IPS-18c (cell line): ENCODE results near the gene P2RY2.
"Not testable (repeated sequence)": the region's sequence is repeated elsewhere in the genome, so short reads cannot be mapped to it uniquely, and the experiment has no call there.

Source experiments
- H3K4me3 ChIP-seq: 2 replicates; pipeline ENCODE4 v1.7.0; 2013; ENCODE audit warnings: low read depth, mild to moderate bottlenecking, low read length, moderate library complexity; ENCODE audit not compliant: insufficient read depth
- H3K9me3 ChIP-seq: one replicate; pipeline ENCODE4 v1.6.1; 2013; ENCODE audit warnings: mild to moderate bottlenecking, low read length, moderate library complexity; ENCODE audit not compliant: control insufficient read depth, insufficient read depth

Gene P2RY2

DNA sequence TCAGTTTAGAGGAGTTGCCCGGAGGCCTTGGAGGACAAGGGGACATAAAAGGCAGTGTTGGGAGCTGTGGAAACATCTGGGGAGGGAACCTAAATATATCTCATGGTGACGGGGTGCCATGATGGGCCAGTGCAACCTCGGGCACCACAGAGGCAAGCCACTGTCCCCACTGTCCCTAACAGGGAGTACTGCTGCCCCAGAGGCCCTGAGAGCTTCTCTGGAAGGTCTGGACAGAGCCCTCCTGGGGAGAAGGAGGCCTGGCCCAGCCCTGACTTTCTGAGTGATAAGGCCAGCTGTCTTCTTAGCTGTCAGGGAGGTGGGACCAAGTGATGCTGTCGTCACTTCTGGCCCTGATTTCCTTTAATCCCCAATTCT, 48.6 kb downstream of the P2RY2 start:
- H3K4me3 ChIP-seq: no peak overlapping the region
- H3K9me3 ChIP-seq: no peaks in the 10 kb centered on the region

DNA sequence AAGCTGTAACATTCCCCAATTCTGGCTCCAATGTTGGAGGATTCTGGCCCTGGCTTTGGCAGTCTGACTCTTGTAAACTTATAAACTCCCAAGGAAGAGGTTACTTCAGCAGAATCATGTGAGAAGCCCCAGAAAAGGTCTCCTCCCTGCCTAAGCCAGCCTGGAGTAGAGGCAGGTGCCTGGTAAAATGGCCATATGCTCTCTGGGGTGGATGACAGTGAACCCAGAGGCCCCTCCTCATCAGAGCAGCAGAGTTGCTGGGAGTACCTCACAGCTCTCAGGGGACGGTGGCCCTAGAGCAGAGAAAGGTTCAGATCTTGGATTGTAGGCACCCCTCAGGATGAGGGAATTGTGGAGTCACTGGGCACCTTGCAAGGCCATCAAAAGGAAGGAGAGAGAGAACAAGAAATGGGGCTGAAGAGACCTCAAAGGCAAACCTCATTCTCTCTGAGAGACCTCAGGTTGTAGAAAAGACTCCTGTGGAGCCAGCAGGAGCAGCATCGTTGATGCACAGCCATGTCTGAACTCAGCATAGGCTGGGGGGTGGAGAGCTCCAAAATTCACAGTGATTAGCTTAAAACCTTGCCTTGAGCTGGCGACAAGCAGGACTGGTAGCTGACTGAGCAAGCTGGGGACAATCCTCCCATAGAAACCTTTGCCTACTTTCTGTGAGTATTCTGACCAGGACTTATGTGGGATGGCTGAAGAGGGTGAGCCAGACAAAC, 49.2 kb downstream of the P2RY2 start:
- H3K4me3 ChIP-seq: no peak overlapping the region
- H3K9me3 ChIP-seq: no peaks in the 10 kb centered on the region

DNA sequence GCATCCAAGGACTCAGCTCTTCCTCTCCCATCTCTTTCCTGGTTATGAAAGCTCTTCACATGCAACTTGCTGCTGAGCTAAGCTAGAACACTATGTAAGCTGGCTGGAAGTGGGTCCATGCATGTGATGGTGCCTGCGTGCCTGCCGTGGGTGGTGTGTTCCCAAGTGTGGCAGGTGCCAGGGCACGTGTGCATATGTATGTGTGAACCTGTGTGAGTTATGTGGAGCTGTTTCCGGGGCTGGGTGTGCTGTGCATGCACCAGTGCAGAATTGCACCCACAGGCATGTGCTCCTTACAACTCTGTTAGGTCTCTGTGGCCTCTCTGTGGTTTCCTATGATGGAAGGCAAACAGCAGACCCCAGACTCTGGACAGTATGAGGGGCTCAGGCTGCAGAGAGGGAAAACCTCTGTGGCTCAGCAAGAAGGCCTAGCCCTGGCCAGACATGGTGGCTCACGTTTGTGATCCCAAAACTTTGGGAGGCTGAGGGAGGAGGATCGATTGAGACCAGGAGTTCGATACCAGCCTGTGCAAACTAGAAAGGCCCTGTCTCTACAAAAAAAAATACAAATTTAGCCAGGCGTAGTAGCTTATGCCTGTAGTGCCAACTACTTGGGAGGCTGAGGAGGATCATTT, 49.9 kb downstream of the P2RY2 start:
- Histone ChIP-seq H3K4me3 (no peak overlapping the region), H3K9me3 (no peaks in the 10 kb centered on the region)

DNA sequence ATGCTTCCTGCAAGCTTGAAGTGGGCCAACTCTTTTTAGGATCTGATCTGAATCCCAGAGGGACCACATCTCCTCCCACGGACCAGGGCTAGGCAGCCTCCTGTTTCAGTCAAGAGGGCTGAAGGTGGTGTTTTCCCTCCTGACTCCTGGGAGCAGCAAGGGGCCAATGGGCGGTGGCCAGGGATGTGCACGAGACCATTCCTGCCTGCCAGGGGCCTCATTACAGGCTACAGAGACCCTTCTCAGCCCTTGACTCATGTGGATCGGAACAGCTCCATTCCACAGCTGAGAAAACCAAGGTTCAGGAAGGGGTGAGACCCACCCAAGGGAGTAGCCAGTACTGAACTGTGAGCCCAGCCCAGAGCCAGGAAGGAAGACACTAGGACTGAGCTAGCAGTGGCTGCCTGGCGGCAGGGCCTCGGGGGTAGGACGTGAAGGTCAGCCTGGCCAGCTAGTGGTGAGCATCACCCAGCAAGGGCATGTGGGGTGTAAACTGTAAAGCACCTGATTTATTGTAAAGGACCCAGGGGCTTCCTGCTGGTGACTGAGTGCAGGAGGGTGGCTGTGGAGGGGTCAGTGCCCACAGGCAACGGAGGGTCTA, 50.7 kb downstream of the P2RY2 start:
- Histone ChIP-seq H3K4me3 (no peak overlapping the region), H3K9me3 (no peaks in the 10 kb centered on the region)

DNA sequence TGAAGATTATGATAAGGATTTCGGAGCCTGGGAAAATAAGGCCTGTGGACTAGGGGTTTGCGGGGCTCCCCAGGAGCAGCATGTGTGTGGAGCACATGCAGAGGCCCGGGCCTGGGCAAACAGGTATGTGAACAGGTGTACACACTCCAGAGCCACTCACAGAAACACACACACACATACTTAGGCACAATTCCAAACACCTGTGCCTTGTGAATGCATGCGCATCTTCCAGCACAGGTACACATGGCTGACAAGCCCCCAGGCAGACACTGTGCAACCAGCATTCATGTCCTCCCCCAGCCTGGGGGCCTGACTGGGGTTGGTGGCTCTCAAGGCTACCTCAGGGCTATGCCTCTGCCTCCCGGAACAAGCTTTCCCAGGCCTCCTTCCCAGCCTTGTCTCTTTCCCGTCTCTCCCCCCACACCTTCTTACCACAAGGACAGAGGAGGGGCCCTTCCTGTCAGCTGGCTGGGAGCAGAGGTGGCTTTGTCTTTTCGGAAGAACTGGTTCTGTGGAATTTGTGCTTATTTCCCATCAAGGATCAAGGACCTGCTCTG, 51.5 kb downstream of the P2RY2 start:
- H3K4me3 ChIP-seq: no peak overlapping the region

DNA sequence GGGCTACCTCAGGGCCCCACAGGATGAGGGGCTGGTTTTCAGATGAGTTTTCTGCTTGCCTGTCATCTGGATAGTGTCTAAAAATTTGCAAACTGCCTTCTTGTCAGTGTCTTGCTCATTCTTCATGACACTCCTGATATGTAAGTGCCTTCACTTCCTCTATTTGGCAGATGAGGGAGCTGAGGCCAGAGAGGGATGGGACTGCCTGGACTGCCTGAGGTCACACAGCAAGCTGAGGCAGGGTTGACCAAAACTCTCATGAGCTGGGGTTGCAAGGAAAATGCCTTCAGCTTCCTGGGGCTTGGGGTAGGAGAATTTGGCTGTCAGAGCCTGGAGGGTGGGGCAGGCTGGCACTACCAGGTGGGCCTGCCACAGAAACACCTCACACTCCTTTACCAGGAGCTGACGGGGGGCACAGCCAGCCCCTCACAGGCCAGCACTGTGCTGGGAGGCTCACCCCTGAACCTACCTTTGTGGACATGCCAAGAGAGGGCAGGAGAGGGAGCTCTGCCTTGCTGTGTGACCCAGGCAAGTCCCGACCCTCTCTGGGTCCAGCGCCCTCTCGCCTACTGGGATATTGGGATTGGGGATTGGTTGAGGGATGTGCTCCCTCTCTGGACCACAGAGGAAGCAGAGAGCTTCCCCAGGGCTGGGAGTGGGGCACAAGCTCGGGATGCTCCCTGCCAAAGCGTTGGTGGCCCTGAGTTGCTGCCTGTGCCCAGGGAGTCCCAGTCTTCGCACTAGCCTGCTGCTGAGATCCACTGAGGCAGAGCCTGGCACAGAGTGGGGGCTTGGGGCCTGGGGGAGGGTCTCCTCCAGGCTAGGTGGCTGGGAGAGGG, 52.2 kb downstream of the P2RY2 start:
- Histone ChIP-seq H3K9me3 (no peaks in the 10 kb centered on the region), H3K4me3 (no peak overlapping the region)

More for the DNA sequence above, 51.5 kb downstream of the P2RY2 start:
- H3K9me3 ChIP-seq: no peaks in the 10 kb centered on the region

DNA sequence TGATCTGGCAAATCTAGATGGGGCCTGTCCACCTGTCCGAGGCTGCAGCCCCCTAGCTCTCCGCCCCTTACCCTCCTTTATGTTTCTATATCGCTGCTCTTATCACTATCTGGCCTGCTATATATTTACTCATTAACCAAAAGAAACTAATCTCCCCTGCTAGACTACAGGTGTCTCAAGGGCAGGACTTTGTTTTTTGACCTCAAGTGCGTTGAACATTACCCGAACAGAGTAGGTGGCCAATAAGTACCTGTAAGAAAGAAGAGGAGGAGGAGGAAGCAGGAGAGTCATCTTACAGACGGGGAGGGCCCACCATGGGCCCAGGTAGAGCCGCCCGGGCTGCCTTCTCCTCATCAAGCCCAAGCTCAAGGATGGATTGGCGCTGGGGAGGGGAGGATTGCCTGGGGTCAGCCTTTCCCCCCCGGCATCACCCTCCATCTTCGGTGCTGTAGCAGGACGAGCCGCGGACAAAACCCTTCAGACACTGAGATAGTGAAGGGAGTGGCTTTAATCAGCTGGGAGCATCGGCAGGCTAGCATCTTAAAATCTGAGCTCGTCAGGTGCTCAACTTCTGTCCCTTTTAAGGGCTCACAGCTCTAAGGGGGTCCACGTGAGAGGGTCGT, 52.9 kb downstream of the P2RY2 start:
- H3K9me3 ChIP-seq: no peaks in the 10 kb centered on the region
- H3K4me3 ChIP-seq: no peak overlapping the region

DNA sequence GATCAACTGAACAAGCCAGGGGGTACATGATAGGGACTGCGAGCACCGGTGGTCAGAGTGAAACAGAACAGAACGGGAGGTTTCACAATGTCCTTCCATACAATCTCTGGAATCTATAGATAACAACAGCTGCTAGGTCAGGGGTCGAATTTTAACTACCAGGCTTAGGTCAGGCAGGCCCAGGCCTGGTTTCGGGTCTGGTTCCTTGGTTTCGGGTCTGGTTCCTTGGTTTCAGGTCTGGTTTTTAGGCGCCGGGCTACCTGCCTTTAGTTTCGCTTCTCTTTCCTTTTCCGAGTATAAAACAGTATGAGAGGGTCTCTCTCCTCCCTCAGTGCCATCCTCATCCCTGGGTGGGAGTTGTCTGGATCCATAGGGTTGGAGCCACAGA, 53.4 kb downstream of the P2RY2 start:
- H3K9me3 ChIP-seq, H3K4me3 ChIP-seq: not testable (repeated sequence)

DNA sequence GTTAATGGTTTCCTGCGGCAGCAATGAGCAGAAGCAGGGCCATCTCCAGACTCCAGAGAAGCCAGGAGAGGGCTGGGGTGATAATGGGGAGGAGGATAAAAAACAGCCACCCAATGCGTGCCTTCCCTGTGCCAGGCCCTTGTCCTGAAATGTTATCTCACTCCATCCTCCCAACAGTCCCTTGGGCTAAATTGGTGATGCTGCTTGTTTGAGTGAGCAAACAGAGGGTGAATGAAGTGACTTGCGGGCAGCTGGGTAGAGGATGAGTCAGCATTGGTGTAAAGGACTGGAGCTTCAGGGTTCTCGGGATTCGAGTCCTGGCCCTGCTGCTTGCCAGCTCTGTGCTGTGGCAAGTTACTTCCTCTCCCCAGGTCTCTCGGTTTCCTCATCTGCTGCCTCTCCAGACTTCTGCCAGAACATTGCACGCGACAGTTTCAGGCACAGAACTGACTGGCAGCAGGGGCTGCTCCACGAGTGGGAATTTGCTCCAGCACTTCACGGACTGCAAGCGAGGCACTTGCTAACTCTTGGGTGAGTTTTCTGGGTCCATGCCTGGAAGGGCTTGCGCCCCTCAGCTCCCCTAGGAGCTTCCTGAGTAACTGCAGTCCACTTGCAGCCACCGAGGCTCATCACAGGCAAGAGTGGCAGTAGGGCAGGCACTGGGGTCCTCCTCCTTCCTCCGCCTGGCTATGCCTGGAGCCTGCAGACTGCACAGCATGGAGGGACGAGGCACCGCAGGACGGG, 54.0 kb downstream of the P2RY2 start, which contains the start of gene P2RY6:
P2RY6 (plus strand) TSS at position 403 of the 744 bp plus-strand sequence. CDS start 24,181 bp downstream, outside the sequence.
- Histone ChIP-seq H3K9me3 (no peaks in the 10 kb centered on the region), H3K4me3 (no peak within 1 kb of the TSS)

DNA sequence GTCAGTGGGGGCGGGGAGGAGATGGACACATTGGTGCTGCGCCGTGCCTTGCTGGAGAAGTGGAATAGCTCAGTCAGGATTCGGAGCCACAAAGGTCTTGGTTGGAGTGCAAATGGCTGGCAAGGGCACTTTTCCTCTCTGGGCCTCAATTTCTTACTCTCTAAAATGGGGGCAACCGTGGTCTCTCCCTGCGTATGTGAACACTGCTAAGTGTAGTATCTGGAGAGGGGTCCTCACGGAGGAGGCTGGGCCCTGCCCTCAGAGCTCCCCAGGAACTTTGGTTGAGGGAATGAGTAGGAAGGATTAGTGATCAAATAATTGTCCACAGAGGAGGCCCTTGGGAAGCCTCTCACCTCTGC, 54.6 kb downstream of the P2RY2 start:
- no peak overlapping the region for H3K4me3 ChIP-seq

DNA sequence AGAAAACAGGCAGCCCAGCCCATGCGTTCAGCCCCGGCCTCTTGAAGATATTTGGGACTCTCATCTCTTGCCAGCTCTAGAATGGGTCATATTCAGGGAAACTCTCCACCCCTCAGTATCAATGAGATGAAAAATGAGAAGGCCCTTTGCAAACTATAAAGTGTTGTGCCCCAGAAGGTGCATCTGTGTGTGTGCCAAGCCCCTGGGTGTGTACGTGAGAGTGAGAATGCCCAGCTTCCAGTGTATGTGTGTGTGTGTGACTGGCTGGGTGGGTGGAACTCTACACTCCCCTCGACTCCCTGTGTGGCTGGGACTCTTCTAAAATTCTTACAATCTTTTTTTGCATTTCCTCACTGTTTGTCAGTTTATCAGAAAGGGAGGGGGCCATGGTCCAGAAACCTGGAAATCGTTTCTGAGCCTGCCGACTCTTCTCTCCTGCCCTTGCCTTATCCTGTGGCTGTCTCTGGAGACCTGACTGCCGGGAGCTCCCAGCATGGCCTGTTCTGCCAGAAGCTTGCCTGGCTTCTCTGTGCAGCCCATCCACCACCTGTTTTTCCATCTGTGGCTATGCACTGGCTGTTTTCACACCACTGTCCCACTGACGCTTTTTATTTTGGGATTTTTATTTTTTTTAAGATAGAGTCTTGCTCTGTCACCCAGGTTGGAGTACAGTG, 55.3 kb downstream of the P2RY2 start:
- Histone ChIP-seq H3K9me3 (no peaks in the 10 kb centered on the region), H3K4me3 (no peak overlapping the region)

More for the DNA sequence above, 54.6 kb downstream of the P2RY2 start:
- no peaks in the 10 kb centered on the region for H3K9me3 ChIP-seq

DNA sequence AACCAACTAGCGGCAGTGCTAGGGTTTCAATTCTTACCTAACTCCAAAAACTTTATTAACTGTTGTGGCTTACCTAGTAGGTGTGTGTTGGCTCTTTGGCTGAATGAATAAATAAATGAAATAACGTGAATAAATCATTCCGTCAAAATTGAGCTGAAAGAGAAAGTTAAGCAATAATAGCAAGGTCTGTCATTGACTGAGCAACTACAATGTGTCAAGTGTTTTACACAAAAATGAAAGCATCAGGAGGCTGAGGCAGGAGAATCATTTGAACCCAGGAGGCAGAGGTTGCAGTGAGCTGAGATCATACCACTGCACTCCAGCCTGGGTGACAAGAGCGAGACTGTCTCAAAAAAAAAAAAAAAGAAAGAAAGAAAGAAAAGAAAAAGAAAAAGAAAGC, 56.1 kb downstream of the P2RY2 start:
- not testable (repeated sequence) for H3K4me3 ChIP-seq

DNA sequence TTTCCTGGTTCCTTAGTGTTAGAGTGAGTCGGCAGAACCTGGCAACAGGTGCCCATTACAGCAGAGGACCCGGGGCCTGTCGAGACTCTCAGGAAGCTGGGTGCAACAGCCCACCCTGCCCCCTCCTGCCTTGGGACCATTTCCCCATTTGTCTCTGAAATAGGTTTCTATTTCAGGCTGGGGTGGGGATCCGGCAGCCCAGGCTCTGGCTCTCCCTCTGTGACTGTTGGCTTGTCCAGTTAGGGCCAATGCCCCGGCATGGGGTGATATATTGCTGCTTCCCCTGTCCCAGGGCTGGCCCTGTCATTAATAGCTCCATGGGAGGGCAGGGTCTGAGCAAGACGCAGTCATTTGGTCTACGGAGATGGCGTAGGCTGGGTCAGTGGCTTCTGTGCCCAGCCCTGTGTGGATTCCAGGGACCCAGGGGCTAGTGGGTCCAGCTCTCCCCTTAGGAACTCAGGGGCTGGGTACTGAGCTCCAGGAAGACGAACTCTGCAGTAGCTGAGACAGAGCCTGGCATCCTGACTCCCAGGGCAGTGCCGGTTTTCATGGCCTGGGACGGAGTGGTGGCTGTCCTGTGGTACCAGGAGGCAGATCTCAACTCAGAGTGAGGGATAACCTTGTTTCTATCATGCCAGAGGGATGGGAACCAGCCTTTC, 56.8 kb downstream of the P2RY2 start:
- Histone ChIP-seq H3K4me3 (no peak overlapping the region), H3K9me3 (no peaks in the 10 kb centered on the region)

More for the DNA sequence above, 56.1 kb downstream of the P2RY2 start:
- H3K9me3 ChIP-seq: not testable (repeated sequence)

DNA sequence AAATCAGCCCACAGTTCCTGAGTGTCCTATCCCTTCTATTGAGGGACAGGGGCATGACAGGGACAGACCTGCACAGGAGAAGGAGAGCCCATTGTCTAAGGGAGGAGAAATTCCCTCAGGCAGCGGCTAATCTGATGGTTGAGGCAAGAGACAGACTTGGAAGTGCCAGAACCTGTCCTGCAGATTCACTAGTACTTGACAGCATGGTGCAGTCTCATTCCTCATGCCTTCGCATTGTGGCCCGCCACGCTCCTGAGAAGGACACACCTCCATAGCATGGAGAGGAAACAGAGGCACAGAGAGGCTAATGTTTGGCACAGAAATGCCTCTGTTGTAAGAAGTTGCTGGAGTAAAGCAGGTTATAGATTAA, 57.3 kb downstream of the P2RY2 start:
- Histone ChIP-seq H3K4me3 (no peak overlapping the region), H3K9me3 (no peaks in the 10 kb centered on the region)

DNA sequence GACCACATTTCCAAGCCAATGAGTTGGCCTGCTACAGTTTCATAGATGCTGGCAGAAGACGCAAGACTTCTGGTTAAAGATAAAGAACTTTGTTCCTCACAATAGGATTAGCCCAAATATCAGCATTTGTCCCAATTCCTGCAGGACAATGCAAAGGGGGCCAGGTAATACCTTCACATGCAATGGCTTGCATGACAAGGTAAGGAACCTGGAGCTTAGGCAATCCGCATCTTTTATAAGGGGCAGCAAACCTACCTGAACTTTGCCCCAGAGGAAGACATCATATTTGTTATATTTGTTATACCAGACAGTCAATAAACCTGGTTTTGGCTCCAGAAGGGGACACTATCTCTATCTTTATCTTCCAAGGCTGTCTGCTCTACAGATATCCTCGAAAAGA, 59.4 kb downstream of the P2RY2 start:
- H3K4me3 ChIP-seq: no peak overlapping the region
- no peaks in the 10 kb centered on the region for H3K9me3 ChIP-seq

DNA sequence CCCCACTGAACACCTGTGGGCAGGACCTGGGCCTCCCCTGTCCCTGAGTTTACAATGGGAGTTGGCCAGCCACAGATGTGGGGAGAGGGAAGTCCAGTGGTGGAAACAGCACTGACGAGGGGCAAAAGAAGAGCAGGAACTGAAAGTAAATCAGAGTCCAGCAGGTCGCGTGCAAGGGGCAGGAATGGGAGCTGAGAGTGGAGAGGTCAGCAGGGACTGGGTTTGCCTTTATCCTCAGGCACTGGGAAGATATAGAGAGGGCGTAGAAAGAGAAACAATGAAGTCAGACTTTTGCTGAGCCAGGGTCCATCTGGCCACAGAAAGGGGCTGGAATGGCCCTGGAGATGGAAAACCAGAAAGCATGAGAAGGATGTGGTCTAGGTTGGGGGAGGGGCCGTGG, 62.5 kb downstream of the P2RY2 start:
- no peaks in the 10 kb centered on the region for H3K9me3 ChIP-seq
- no peak overlapping the region for H3K4me3 ChIP-seq
